Activated CD8-positive, alpha-beta memory T cell treated with anti-CD3 and anti-CD28 coated beads, Interleukin-2, amount 50 U/mL, for 4 hours (primary cell): ENCODE data around the gene SCP2.

ENCODE experiments used
- DNase-seq: peaks from one replicate; pipeline ENCODE4 v3.0.0-alpha.2; 2020

SCP2 gene

DNA sequence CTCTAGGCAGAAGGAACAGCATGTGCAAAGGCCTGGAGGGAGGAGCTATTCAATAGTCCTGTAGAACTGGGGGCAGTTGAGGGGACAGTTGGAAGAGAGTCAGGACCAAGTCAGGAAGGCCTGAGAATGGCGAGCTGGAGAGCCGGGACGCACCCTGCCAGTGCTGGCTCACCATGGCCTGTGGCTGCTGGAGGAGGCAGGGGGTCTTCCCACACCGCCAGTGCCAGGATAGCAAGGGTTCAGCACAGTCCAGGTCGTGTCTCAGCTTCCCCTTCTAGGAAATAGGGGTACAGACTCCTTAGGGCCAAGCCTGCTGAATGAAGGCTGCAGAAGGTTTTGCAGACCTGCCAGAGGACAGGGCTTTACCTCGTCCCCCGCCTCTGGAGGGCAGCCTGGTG is 142.2 kb downstream of the SCP2 start:
- DNase-seq = peak; percentile 4

DNA sequence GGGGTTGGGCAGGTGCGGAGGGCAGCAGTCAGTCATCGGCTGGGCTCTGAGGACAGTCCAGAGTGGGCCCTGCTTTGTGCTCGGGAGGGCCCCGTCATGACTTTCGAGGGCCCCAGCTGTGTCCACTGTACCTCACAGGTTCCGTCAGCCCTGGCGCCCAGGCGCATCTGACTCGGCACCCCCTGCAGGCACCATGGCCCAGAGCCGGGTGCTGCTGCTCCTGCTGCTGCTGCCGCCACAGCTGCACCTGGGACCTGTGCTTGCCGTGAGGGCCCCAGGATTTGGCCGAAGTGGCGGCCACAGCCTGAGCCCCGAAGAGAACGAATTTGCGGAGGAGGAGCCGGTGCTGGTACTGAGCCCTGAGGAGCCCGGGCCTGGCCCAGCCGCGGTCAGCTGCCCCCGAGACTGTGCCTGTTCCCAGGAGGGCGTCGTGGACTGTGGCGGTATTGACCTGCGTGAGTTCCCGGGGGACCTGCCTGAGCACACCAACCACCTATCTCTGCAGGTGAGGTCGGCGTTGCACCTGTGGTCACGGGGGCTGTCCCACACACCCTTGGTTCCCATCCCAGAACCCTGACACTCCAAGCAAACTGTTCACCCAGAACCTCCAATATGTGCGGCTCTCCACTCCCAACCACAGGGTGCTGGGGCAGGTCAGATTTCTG is 142.7 kb downstream of the SCP2 start:
- DNase-seq = peak; percentile 6

DNA sequence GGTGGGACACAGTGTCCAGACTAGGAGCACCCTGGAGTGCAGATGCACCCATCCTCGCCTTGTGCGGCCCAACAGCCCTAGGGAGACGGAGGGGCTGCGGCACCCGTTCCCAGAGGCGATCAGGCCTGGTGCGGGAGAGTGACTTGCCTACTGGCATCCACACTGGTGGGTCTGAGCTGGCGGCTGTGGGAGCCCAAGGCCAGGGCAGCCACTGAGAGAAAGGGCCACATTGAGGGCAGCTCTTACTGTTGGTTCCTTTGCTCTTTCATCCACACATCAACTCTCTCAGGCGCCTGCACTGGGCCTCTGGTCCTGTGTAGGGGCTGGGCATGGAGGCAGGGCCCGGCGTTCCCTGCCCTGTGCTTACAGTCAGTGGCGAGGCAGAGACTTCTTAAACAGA is 143.5 kb downstream of the SCP2 start:
- DNase-seq = peak; percentile 11

DNA sequence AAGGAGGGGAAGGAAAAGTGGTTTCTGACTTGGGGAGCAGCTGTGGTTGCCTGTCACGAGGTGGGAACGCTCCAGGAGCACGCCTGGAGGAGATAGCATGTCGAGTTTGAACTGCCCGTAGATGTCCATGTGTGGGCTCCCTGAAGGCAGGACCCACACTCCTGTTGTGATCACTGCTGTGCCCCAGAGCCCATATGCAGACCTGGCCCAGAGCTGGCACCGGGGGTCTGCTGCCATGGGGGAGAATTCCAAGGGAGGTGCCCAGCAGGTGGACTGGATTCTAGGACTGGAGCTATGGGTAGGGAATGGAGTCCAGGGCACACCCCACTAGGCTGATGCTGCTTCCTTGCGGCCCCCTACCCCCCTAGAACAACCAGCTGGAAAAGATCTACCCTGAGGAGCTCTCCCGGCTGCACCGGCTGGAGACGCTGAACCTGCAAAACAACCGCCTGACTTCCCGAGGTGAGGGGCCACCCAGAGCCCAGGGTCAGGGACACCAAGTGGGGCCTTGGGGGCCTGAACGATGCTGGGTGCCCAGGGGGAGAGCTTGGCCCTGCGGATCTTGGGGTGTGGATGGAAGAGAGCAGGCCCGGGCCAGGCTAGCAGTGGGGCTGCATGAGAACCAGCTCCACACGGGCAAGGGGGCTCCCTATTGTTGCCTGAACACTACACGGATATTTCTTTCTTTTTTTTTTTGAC is 144.2 kb downstream of the SCP2 start:
- DNase-seq = peak; percentile 9

DNA sequence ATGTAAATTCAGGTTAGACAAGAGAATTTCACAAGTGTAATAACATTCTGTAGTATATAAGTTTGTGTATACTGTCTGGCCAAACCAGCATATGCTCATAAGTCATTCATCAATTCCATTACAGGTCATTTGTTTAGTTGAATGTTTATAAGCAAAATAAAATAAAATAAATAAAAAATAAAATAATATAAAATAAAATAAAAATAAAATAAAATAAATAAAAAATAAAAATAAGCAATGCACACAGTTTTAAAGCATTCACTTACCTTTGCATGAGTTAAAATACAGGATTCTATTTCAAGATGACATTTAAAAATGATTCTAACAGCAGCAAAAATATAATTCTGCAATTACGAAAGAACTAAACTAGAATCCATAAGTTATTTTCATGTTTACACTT is 144.8 kb downstream of the SCP2 start:
- DNase-seq = no peak

DNA sequence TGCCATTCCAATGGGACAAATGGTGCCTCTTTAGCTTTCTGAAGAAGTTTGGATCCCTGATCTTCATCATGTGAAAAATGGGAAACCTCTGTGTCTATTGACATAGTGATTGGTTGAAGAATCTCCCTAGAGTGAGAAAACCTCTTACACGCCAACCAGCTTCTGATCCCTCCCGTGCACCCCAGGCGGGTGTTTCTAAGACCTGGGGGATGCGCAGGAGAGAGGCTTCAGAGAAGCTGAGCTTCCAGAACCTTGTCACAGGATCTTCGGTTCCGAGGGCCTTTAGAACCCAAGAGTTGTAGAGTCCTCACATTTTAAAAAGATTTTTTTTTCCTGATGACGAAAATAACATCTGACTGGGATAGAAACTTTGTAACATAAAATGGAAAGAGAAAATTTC is 146.2 kb downstream of the SCP2 start:
- DNase-seq = no peak

DNA sequence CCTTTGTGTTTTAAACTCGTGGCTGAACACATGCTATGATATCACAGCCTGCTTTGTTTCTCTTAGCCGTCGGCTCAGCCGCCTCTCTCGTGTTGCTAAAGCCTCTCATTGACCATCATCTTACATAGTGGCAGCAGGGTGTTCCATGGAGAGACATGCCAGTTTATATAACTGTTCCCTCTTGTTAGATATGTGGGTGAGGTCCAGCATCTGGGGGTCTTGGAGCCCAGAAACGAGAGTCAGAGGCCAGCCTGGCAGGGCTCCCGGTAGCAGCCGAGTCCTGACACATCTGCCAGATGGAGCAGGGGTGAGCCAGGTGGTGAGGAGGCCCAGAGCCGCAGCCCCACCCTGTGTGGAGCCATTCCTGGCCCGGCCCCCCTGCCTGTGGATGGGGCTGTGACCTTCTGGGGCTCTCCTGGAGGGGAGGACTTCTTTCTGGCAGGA is 146.8 kb downstream of the SCP2 start:
- no peak for DNase-seq

DNA sequence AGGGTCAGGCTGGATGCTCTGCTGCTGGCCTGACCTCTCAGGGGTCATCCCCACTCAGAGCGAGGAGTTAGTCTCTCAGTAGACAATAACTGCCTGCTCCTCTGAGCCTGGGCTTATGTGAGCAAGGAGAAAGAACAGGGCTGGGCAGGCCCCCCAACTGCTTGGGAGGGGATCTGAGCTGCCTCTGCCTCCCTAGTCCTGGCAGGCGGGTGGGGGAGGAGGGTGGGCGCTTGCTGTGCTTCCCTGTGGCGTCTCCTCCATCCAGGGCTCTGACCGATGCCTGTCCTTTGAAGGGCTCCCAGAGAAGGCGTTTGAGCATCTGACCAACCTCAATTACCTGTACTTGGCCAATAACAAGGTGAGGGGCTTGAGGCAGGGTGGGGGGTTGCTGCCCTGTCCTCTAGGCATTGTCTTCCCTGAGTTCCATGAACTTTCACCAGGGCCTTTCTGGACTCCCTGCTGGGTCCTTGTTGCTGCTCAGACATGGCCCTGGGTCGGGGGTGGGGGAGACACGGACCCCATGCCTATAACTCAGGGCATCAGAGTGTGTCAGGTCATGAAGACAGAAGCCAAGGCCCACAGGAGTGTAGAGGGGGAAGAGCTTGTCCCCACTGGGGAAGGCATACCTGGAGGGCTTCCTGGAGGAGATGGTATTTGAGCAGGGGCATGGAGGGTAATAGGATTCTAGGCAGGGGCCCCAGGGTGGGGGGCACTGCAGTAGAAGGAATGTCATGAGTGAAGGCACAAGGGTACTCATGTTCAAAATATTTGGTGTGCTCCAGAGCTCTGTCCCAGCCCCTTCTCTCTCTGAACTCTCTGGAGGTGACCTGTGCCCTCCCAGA is 147.5 kb downstream of the SCP2 start:
- no peak for DNase-seq

DNA sequence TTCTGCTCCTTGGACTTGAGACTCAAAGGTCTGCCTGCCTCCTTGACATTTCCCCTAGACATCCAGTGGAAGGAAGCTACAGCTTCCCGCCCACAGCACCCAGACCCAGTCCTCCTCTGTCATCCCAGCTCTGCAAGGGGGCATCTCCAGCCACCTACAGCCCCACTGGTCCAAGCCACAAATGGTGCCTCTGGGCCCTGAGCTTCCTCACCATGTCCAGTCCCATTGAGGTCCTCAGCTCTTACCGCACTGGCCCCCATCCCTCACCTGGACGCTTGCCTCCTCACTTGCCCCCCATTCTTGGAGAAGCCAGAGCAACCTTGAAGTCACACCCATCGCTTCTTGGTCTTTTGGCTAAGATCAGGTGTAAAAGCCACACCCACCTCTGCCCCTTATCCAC is 148.1 kb downstream of the SCP2 start:
- peak; percentile 4 for DNase-seq

DNA sequence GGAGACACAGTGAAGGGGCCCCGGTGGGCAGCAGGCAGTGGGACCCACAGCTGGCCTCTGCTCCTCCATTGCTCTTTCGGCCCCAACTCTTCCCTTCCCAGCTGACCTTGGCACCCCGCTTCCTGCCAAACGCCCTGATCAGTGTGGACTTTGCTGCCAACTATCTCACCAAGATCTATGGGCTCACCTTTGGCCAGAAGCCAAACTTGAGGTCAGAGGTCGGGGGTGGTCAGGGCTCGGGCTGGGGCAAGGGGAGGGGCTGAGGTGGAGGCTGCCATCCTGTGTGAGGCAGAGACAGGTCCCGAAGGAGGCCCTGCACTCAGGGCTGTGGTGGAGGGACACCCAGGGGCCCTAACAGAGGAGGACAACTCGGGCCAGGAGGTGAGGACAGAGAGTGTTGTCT is 148.7 kb downstream of the SCP2 start:
- no peak for DNase-seq

DNA sequence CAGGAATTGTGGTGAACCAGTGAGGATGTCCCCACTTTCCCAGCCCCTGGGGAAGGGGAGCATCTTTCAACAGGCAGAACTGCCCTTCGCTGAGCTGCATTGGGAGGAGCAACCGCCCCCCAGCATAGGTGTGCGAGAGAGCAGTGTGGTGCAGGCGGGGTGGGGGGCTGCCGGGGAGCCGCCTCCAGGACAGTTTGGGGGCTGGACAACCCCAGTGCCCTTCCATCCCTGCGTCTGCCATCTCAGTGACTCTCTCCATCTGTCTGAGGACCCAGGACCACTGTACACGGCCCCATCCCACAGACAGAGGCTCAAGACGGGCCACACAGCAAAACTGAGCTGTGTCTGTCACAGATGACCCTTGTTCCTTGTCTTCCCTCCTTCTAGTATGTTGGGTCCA is 149.1 kb downstream of the SCP2 start:
- DNase-seq = no peak

DNA sequence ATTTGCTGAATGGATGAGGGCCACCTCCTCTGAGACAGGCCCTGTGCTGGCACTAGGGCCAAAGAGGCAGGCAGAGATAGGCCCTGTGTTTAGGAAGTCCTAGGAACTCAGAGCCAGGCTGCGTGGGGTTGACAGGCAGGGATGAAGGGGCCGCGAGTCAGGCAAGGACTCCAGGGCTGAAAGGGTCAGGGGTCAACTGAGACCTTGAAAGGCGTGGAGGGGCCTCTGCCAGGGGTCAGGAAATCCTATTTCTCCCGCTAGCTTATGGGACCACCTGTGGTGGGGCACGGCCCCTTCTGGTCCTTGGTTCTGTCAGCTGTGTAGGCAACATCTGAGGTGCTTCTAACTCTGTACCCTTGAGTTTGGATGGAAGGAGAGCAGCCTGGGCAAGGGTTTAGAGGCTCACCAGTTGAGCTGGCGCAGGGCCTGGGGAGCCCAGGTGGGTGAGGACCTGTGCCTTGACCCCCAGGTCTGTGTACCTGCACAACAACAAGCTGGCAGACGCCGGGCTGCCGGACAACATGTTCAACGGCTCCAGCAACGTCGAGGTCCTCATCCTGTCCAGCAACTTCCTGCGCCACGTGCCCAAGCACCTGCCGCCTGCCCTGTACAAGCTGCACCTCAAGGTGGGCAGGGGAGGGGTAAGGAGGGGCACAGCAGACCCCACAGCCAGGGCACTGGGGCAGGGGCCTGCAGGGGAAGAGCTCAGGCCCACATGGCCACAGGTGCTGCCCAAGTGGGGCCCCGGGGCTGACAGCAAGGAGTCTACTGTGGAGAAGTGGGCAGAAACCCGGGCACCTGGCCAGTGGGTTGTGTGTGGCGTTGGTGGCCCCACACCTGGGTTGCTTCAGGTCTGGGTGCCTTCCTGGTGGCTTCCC is 149.9 kb downstream of the SCP2 start:
- no peak for DNase-seq

DNA sequence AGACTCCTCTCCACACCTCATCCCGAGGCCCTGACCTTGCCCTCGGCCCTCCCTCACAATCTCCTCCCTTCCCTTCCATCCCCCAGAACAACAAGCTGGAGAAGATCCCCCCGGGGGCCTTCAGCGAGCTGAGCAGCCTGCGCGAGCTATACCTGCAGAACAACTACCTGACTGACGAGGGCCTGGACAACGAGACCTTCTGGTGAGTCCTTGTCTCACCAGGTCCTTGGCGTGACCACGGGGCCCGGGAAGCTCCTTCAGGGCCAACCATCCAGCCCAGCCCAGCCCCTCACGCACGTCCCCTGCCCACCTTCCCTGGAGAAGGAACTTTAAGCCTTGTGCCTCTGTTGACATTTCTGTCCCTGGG is 150.5 kb downstream of the SCP2 start:
- DNase-seq = no peak

DNA sequence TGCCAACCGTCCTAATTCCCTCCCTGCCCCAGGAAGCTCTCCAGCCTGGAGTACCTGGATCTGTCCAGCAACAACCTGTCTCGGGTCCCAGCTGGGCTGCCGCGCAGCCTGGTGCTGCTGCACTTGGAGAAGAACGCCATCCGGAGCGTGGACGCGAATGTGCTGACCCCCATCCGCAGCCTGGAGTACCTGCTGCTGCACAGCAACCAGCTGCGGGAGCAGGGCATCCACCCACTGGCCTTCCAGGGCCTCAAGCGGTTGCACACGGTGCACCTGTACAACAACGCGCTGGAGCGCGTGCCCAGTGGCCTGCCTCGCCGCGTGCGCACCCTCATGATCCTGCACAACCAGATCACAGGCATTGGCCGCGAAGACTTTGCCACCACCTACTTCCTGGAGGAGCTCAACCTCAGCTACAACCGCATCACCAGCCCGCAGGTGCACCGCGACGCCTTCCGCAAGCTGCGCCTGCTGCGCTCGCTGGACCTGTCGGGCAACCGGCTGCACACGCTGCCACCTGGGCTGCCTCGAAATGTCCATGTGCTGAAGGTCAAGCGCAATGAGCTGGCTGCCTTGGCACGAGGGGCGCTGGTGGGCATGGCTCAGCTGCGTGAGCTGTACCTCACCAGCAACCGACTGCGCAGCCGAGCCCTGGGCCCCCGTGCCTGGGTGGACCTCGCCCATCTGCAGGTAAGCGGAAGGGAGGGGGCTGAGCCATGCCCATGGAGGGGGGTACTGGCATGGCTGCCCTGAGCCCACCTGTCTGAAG is 151.4 kb downstream of the SCP2 start:
- no peak for DNase-seq

DNA sequence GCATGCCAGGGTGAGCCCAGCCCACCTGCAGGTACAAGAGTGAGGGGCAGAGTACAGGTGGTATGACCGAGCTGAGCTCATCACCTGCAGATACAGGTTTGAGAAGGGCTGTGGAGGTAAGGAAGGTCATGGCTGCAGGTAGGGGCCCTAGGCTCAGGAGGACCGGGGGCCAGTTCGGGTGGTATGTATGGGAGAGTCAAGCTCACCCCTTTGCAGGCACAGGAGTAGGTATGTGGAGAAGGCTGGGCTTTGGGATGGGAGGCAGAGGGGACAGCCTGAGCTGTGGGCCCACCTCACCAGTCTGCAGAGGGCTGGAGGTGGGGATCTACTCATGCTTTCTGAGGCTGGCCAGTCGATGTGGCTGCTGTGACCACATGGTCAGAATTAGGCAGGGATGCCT is 152.2 kb downstream of the SCP2 start:
- no peak for DNase-seq

DNA sequence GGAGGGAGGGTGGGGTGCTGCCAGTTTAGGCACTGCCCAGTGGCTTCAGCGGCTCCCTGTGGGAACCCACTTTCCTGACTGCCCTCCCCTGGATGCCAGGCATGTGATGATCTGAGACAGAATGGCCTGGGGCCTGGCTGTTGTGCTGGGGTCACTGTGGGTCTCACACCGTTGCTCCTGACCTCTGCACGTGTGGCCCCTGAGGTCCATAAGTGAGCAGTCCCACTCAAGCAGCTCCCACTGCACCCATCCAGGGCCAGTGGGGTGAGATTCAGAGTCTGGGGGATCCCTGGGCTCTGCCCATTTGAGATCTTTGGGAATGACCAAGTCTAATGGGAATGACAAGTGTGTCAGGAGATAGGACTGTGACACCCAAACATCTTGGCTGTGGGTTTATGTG is 153.0 kb downstream of the SCP2 start:
- DNase-seq = no peak

DNA sequence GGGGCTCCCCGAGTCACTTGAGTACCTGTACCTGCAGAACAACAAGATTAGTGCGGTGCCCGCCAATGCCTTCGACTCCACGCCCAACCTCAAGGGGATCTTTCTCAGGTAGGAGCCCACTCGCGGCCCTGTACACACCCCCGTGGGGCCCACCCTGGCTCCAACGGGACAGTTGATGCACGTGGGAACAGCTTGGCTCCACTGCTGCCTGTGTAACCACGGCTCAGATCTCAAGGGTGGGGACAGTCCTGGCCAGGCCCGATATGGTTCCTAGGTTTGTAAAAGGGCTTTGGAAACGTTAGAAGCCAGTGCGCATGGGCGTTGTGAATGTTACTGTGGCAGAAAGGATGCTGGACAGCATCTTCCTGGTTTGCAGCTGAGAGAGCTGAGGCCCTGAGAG is 153.7 kb downstream of the SCP2 start:
- no peak for DNase-seq

DNA sequence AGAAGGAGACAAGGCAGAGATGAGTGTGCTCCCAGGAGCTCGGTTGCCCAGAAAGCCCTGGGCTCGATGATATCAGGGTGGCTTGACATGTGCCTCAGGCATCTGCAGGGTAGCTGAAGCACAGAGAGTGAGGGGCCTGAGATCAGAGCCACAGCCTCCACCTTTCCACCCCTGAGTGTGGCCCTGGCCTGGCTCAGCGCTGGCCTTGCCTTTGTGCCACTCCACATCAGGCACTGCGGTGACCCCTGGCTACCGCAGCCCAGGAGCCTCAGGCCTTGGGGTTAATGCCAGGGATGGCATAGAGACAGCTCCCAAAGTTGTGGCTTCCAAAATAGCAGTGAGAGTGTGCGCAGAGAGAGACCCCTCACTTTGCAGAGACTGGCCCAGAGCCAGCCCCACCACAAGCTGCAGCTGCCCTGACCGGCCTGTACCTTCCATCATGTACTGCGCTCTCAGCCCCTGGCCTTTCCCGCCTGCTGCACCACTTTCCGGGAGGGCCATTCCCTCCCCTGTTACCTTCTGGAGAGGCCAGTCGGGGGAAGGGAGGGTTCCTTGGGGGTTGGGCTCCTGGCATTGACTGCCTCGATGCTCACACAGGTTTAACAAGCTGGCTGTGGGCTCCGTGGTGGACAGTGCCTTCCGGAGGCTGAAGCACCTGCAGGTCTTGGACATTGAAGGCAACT is 154.4 kb downstream of the SCP2 start:
- DNase-seq = no peak

DNA sequence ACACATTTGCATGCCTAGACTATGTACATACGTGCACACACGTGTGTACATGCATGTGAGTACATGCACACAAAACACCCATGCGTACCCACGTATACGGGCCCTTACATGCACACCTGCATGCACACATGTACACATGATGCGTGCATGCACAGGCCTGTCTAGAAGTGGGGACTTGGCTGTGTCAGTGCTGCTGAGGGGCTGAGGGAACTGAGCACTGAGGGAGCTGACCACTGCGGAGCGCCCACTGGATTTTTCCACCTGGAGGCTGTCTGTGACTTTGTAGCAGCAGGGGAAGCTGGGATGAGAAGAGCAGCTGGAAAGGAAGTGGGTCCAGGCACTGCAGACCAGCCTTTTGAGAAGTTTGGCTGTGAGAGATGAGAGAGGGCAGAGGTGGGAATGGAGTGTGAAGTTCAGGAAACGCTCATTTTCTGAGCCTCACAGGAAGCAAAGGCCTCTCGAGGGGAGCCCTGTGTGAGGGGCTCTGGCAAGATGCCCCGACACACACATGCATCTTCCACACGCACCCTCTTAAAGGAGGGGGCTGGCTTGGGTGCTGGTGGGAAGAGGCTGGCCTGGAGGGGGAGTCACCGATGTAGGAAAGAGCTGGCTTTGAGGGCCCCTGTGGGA is 155.9 kb downstream of the SCP2 start:
- DNase-seq = no peak

DNA sequence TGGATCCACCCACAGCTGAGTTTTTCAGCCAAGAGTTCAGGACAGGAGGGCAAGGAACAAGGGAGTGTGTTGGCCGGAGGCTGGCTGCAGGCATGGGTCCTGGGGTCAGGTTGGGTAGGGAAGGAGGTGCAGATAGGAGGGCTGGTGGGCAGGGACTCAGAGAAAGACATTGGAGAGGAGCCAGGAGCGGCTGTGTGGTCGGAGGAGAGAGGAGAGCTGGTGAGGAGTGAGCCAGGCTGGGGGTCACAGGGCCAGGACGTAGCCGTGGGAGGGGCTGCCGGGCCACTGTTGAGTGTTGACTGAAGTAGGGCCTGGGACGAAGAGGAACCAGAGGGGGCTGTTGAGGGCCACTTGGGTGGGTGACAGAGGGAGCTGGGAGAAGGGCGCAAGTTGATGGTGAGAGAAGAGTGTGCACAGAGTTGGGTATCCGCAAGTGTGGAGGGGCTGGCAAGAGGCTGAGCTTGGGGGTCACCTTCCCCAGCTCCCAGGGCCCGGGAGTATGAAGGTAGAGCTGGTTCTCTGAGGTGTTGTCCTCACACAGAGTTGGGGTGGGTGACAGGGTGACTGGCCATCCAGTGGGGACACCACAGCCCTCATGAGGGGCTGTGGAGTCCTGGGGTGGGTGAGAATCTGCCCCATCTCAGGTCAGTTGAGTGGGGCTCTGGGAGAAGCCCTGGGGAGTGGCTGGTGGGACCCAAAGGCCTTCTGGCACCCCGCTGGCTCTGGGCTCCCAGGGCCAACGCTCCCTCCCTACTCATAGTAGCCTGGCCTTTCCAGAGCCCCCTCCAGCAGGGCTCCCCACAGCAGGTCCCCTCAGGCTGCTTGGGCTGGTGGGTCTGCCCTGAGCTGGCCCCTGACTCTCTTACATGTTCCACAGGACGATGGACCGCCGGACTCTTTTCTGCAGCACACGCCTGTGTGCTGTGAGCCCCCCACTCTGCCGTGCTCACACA is 156.8 kb downstream of the SCP2 start:
- DNase-seq = no peak
